ENCODE results near the gene CKAP4. TPM values are rescaled to one million over a fixed set of nuclear protein-coding genes. Genes with fewer than 3 reads are reported as not detected.

The CKAP4 gene
- total and polyA plus RNA-seq, 2 of the 13 experiments (the other 11 are each of a cell fraction or from before 2014, with no cell fraction given): 39.2 to 70.2 TPM

DNA sequence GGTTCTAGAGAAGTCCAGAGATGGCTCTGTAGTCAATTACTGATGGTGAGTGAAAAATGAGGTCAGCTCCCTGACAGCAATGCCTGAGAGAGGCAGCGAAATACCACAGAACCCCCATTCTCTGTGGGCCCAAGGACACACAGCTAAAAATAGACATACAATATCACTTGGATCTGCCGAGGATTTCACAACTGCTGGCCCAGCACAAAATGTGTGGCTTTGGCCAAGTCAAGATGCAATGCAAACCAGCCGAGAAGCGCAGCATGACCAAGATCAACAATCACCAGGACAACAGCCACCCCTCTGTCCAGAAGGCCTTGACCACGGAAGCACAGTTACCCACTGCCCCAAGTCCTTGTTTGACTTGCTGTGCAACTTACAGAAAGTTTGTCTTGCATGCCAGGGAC lies 52.2 kb downstream of the CKAP4 start (continued):
- no peak for TF ChIP-seq ZNF7 (CRISPR knock-in tag; IDR thresholded peaks at IDR 0.05)
- no peak for TF ChIP-seq ZNF253 (CRISPR knock-in tag; IDR thresholded peaks at IDR 0.05; ENCODE audit: borderline replicate concordance)
- TF ChIP-seq ZIK1 (CRISPR knock-in tag; IDR thresholded peaks at IDR 0.05; ENCODE audit: borderline replicate concordance, low read depth): no peak
- TF ChIP-seq, protein P1, sequence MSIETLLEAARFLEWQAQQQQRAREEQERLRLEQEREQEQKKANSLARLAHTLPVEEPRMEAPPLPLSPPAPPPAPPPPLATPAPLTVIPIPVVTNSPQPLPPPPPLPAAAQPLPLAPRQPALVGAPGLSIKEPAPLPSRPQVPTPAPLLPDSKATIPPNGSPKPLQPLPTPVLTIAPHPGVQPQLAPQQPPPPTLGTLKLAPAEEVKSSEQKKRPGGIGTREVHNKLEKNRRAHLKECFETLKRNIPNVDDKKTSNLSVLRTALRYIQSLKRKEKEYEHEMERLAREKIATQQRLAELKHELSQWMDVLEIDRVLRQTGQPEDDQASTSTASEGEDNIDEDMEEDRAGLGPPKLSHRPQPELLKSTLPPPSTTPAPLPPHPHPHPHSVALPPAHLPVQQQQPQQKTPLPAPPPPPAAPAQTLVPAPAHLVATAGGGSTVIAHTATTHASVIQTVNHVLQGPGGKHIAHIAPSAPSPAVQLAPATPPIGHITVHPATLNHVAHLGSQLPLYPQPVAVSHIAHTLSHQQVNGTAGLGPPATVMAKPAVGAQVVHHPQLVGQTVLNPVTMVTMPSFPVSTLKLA (IDR thresholded peaks at IDR 0.05): no peak
- no peak for TF ChIP-seq KMT2B (CRISPR knock-in tag; IDR thresholded peaks at IDR 0.05)
- TF ChIP-seq KMT2A (CRISPR knock-in tag; IDR thresholded peaks at IDR 0.05): no peak; the same call in 1 of the 2 replicates
- TF ChIP-seq DNMT3B (CRISPR knock-in tag; conservative IDR thresholded peaks at IDR 0.05): no peak
- TF ChIP-seq SP5 (CRISPR knock-in tag; IDR thresholded peaks at IDR 0.05; ENCODE audit: borderline replicate concordance, low read depth): no peak
- TF ChIP-seq ZSCAN31 (CRISPR knock-in tag; IDR thresholded peaks at IDR 0.05; ENCODE audit: low read depth): no peak
- TF ChIP-seq, protein P2, sequence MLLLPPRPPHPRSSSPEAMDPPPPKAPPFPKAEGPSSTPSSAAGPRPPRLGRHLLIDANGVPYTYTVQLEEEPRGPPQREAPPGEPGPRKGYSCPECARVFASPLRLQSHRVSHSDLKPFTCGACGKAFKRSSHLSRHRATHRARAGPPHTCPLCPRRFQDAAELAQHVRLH (CRISPR knock-in tag; IDR thresholded peaks at IDR 0.05; ENCODE audit: borderline replicate concordance, low read depth): peak; percentile 26; the same call in 1 of the 2 replicates
- TF ChIP-seq ZNF605 (CRISPR knock-in tag; IDR thresholded peaks at IDR 0.05): 0 out of 2 replicates have a peak, but pooled peaks have one; percentile 14
- TF ChIP-seq RAD51 (IDR thresholded peaks at IDR 0.05; ENCODE audit: borderline replicate concordance): no peak
- TF ChIP-seq YEATS4 (CRISPR knock-in tag; IDR thresholded peaks at IDR 0.05; ENCODE audit: borderline replicate concordance): no peak
- TF ChIP-seq ZNF572 (CRISPR knock-in tag; IDR thresholded peaks at IDR 0.05): no peak
- TF ChIP-seq SNRNP70 (IDR thresholded peaks at IDR 0.05; ENCODE audit: low read depth, low read length): no peak
- TF ChIP-seq HNRNPK (IDR thresholded peaks at IDR 0.05; ENCODE audit: low read depth, low read length, poor library complexity, severe bottlenecking): no peak
- TF ChIP-seq SIX4 (CRISPR knock-in tag; IDR thresholded peaks at IDR 0.05): no peak
- no peak for TF ChIP-seq BRD4 (CRISPR knock-in tag; IDR thresholded peaks at IDR 0.05)
- TF ChIP-seq, protein P3, sequence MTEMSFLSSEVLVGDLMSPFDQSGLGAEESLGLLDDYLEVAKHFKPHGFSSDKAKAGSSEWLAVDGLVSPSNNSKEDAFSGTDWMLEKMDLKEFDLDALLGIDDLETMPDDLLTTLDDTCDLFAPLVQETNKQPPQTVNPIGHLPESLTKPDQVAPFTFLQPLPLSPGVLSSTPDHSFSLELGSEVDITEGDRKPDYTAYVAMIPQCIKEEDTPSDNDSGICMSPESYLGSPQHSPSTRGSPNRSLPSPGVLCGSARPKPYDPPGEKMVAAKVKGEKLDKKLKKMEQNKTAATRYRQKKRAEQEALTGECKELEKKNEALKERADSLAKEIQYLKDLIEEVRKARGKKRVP (CRISPR knock-in tag; IDR thresholded peaks at IDR 0.05): no peak
- TF ChIP-seq ZNF772 (CRISPR knock-in tag; IDR thresholded peaks at IDR 0.05): no peak
- TF ChIP-seq ZBTB39 (CRISPR knock-in tag; IDR thresholded peaks at IDR 0.05): no peak
- TF ChIP-seq, protein P4, sequence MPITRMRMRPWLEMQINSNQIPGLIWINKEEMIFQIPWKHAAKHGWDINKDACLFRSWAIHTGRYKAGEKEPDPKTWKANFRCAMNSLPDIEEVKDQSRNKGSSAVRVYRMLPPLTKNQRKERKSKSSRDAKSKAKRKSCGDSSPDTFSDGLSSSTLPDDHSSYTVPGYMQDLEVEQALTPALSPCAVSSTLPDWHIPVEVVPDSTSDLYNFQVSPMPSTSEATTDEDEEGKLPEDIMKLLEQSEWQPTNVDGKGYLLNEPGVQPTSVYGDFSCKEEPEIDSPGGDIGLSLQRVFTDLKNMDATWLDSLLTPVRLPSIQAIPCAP (CRISPR knock-in tag; IDR thresholded peaks at IDR 0.05; ENCODE audit: low read depth): no peak
- TF ChIP-seq, protein P5, sequence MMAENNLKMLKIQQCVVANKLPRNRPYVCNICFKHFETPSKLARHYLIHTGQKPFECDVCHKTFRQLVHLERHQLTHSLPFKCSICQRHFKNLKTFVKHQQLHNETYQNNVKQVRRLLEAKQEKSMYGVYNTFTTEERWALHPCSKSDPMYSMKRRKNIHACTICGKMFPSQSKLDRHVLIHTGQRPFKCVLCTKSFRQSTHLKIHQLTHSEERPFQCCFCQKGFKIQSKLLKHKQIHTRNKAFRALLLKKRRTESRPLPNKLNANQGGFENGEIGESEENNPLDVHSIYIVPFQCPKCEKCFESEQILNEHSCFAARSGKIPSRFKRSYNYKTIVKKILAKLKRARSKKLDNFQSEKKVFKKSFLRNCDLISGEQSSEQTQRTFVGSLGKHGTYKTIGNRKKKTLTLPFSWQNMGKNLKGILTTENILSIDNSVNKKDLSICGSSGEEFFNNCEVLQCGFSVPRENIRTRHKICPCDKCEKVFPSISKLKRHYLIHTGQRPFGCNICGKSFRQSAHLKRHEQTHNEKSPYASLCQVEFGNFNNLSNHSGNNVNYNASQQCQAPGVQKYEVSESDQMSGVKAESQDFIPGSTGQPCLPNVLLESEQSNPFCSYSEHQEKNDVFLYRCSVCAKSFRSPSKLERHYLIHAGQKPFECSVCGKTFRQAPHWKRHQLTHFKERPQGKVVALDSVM (CRISPR knock-in tag; IDR thresholded peaks at IDR 0.05): no peak
- peak; percentile 59 for TF ChIP-seq PITX1 (CRISPR knock-in tag; IDR thresholded peaks at IDR 0.05)
- TF ChIP-seq TCF7L2 (IDR thresholded peaks at IDR 0.05; ENCODE audit: low read depth, low read length): no peak

Measured in HepG2 (cell line).